GM19452 (cell line): ENCODE measurements around the gene CASTOR2.
"Not testable (repeated sequence)": the region's sequence is repeated elsewhere in the genome, so short reads cannot be mapped to it uniquely, and the experiment has no call there.

Source experiments
- ATAC-seq: cut with Tn5 transposase; IDR thresholded peaks from one replicate; pipeline ENCODE4 v1.9.1; 2021; ENCODE audit not compliant: unreplicated experiment

CASTOR2 gene

DNA sequence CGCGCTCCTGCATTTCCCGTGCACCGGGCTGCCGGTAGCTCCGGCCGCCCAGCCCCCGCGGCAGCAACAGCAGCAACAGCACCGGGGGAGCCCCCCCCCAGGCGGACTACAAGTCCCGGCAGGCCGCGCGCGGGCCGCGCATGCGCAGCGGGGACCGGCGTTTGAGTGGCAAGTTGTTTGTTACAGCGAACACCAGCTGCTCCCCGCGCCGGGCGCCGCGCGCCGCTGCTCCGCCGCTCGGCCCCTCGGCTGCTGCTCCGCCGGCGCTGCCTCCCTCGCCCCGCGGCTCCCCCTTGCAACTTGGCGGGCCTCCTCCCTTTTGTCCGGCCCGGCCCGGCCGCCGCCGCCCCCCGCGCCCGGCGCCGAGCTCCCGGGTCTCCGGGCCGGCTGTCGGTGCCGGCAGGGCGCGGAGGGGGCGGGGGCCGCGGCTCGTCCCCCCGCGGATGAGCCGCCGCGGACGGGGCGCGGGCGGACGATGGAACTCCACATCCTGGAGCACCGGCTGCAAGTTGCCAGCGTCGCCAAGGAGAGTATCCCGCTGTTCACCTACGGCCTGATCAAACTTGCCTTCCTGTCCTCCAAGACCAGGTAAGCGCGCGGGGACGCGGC, at the start of gene CASTOR2:
CASTOR2 (plus strand) TSS at position 195 of the 609 bp plus-strand sequence; CDS start at position 476, 281 bp downstream.
- peak; percentile 94 for ATAC-seq

- ATAC-seq = not testable (repeated sequence)
Observed at GRCh38 chr7:74922321-74922890, 42.1 kb upstream of the CASTOR2 start.

- ATAC-seq = not testable (repeated sequence)
Observed at GRCh38 chr7:74923644-74924043, 40.9 kb upstream of the CASTOR2 start.

GRCh38 chr7:74926968-74927367, 37.5 kb upstream of the CASTOR2 start:
- not testable (repeated sequence) for ATAC-seq

- ATAC-seq = not testable (repeated sequence)
Observed at GRCh38 chr7:74931563-74932328, 32.8 kb upstream of the CASTOR2 start.

GRCh38 chr7:74939429-74939828, 25.1 kb upstream of the CASTOR2 start:
- ATAC-seq = not testable (repeated sequence)

DNA sequence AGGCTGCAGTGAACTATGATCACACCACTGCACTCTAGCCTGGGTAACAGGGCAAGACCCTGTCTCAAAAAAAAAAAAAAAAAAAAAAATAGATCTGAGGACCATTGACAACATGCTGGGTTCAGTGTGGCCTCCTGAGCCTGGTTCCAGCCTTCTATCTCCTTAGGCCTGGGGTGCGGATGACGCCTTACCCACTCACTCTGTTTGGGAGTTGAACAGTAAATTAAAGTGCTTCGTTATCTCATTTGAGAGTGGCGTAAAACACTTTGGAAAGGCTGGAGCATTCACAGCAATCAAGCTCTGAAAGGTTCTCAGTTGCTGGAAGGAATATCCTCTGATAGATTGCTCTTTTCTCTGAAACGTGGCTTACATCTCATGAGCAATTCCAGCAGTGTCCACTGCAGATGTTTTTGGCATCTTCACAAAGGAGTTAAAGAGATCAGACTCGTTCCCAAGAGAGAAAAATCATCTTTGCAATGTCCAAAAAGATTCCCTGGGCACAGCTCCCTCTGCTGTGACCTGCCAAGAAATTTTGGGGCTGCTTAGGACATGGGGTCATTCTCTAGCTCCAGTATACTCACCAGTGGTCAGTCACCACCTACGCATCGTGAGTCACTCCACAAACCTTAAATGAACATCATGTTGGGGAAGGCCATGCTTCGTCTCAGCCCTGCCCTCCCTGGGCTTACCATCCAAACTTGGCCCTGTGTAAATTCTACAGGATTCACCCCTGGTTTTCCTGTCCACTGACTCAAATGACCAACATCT, 23.0 kb upstream of the CASTOR2 start:
- not testable (repeated sequence) for ATAC-seq

DNA sequence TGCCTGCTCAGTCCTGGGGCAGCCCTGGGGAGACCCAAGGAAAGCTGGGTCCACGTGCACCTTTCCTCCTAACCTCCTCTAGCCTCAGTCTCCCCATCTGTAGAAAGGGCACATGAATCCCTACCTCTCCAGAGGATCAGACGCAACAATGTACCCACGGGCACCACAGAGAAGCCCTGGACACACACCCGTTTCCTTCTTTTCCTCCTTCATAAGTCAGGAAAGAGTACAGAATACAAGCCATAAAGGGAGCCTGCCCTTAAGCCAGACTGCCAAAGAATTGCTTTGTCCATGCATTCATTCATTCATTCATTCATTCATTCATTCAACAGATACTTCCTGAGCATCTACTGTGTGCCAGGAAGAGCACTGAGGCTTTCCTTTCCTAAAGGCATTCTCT, 20.6 kb upstream of the CASTOR2 start:
- not testable (repeated sequence) for ATAC-seq

DNA sequence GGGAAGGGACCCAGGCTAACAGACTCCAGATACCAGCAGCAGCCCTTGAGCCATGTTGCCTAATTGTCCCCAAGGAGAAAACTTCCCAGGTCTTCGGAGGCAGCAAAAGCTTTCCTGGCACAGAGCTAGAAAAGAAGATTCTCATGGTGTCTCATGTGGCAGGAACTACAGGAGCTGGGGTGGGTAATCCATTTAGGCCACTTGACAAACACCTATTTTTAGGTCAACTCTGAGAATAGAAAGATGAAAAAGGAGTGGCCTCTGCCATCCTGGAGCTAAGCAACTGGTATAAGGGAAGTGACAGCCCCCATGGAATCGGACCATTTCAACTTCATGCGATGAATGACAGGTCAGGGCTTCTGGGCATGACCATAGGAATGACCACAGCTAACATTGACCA, 16.8 kb upstream of the CASTOR2 start:
- not testable (repeated sequence) for ATAC-seq

DNA sequence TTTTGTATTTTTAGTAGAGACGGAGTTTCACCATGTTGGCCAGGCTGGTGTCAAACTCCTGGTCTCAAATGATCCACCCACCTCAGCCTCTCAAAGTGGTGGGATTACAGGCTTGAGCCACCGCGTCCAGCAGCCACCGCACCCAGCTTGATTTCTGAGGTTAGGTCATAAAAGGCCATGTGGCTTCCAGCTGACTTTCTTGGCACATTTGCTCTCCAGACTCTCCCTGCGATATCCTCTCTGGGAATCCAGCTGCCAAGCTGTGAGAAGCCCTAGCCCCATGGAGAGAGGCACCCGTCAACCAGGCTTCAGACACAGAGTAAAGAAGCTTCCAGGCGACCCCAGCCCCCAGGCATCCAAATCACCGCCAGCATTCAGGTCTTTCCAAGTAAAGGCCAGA, 10.7 kb upstream of the CASTOR2 start:
- not testable (repeated sequence) for ATAC-seq

DNA sequence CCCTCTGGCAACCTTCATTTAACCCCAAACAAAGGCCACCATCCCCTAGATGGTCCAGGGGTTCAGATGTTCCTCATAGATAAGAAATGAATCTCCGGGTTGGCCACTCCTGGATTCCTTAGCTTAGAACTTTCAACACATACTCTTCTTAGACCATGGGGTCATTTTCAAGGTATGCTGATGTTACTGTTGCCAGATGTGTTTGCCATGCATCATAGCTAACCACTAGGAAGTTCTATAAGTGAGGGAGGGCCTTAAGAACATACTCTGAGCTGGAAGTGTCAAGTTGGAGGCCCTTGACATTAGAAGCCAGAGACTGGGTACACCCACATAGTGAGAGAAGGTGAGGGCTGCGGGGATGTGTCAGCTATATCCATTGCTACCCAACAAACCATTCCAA, 6.2 kb upstream of the CASTOR2 start:
- not testable (repeated sequence) for ATAC-seq

DNA sequence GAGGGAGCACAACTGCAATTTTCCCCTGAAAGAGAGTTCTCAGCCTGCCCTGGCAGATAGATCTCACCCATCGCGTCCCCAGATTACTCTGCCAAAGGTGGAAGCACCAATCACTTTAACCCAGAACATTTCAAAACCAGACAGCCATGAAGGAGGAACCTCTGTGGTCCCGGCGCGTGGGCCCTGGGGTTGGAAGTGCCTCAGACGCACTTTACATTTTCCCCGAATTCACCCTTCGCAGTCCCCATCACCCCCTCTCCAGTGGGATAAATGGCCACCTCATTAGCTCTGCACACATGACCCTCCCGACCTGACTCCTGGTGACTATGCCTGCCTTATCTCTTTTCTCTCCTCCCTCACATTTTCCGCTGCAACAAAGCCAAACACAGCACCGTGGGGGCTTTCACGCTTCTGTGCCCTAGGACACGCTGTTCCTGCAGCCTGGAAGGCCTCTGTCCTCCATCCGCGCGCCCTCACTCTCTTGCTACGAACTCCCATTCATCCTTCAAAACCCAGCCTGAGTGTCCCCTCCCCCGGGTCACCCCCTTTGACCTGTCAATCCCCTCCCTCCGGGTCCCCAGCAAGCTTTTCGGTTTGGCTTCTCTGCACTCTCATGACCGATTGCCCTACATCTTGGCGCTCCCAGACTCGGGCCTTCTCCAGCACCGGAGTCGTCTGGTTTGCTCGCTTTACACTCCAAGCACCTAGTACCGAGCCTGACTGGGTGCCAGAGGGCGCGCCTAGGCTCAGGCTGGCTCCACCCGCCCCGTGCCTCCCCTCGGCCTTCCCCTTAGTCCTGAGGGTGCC, 598 bp upstream of the CASTOR2 start:
- ATAC-seq = not testable (repeated sequence)

DNA sequence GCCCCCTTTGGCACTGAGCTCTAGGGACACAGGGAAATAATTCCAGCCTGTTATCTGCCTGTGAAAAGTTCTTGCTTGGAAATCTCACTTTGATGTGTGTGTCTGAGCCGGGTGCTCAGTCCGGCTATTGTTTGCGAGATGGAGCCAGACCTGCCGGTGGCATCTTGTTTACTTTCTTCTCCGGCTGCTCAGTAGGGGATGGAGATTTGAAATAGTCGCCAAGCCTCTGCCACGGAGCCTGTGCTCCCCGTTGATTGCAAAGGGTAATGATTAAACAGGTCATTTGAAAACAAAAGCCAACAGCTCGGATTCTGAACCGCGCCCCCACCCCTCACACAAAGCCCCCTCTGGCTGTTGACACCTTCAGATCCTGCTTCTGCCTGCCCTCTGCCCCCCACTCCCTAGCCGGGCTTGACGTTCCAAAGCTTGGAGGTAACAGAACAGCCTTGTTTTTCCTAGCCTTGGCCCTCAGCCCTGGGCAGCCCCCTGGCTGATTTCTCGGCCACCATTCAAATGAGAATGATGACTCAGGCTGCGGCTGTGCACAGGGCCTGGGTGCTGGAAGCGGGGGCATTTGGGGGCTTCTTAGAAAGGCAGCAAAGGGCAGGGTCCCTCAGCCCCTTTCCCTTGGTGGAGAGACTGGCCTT, 1.8 kb downstream of the CASTOR2 start:
- ATAC-seq = not testable (repeated sequence)

DNA sequence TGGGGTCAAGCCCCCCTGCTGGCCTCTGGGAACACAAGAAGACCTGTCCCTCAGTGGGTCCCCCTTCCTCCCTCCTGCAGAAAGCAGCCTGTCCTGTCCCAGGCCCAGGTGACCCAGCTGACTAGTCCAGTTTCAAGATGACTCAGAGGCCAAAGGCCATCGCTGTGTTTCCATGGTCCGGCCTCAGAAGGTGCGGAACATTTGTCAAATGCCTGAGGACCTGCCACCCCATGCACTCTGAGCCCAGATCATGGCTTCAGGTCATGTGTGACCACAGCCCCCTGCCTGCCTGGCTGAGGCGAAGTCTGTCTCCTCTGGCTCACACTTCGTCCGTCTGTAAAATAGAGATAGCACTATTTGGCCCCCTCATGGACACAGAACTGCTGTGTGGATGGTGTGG, 2.4 kb downstream of the CASTOR2 start:
- ATAC-seq = not testable (repeated sequence)

- ATAC-seq = not testable (repeated sequence)
Observed at GRCh38 chr7:74971431-74971830, 6.9 kb downstream of the CASTOR2 start.

DNA sequence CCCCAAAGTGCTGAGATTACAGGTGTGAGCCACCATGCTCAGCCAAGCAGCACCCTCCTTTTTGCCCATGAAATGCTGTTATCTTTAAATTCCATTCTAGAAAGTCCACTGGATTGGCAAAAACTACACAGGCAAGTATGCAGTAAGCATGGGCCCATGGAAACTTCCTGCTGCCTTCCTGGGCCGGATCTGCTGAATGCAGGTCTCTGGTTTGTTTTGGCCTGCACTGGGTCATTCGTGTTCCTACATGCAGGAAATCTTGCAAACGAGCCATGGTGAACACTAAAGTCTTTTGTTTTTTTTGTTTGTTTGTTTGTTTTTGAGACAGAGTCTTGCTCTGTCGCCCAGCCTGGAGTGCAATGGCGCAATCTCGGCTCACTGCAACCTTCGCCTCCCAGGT, 7.9 kb downstream of the CASTOR2 start:
- not testable (repeated sequence) for ATAC-seq

- not testable (repeated sequence) for ATAC-seq
Observed at GRCh38 chr7:74975959-74976358, 11.5 kb downstream of the CASTOR2 start.

GRCh38 chr7:74977523-74977922, 13.0 kb downstream of the CASTOR2 start:
- ATAC-seq = not testable (repeated sequence)

DNA sequence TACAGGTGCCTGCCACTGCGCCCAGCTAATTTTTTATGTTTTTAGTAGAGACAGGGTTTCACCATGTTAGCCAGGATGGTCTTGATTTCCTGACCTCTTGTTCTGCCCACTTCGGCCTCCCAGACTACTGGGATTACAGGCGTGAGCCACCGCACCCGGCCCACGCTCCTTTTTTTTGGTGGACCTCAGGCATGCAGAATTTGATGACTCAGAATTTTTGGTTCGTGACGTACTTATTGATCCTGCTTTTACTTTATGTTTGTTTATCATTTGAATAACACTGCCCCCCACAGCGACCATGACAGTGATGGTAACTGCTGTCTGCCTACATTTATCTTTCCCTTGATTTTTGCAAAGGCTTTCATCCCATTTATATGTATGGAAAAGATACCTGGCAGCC, 23.9 kb downstream of the CASTOR2 start:
- not testable (repeated sequence) for ATAC-seq

- ATAC-seq = no peak
Observed at GRCh38 chr7:74993121-74993520, 28.6 kb downstream of the CASTOR2 start.
